GM10248 (cell line): ENCODE results near the gene PROK2.

ENCODE experiments used
- CTCF ChIA-PET: fragments of 300-600 bp; sonication (Branson Sonifier 250); formaldehyde crosslinking; extraction: SDS; loops from one replicate; lab custom pipeline; 2021; ENCODE audit warnings: antibody characterized with exemption; lab: Yijun Ruan, JAX
- POLR2A ChIA-PET: fragments of 350-650 bp; sonication (Branson Sonifier 250); formaldehyde crosslinking; extraction: SDS; loops from one replicate; lab custom pipeline; 2020; ENCODE audit warnings: antibody characterized with exemption; lab: Yijun Ruan, JAX
- DNase-seq: peaks from one replicate; pipeline ENCODE4 v3.0.0; 2012; ENCODE audit errors: extremely low spot score
- CTCF ChIP-seq: IDR thresholded peaks from 2 replicates; pipeline ENCODE4 v1.5.1; 2012; ENCODE audit warnings: mild to moderate bottlenecking, low read depth; ENCODE audit errors: extremely low read depth, missing control alignments, control extremely low read depth

Gene PROK2

DNA sequence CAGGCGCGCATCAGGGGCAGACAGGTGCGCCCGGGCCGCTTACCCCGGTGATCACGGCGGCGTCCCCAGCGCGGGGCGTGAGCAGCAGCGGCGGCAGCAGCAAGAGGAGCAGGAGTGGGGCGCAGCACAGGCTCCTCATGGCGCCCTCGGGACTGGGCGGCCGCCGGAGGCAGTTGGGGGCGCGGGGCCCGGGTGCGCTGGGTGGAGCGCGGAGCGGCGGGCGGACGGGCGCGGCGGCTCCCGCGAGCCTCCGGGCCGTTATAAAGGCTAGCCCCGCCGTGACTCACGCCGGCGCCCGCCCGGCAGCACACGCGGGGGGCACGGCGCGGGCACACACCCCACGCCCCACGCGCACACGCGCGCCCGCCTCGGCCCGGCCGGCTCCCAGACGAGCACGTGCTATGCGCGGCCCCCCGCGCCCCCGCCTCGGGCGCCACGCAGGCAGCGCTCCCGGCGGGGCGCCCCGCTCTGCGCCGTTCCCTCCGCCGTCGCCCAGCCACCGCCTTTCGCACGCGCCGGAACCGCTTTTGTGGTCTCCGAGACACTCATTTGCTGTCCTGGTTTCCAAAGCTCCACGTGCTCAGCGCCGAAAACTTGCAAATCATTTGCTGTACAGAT is at the start of gene PROK2:
TSS of gene PROK2 (minus strand) at position 235 of the 618 bp plus-strand sequence. CDS start at position 139, 96 bp downstream.
- DNase-seq: peak; percentile 17
- TF ChIP-seq CTCF: no peak
- CTCF ChIA-PET: no interaction called here

DNA sequence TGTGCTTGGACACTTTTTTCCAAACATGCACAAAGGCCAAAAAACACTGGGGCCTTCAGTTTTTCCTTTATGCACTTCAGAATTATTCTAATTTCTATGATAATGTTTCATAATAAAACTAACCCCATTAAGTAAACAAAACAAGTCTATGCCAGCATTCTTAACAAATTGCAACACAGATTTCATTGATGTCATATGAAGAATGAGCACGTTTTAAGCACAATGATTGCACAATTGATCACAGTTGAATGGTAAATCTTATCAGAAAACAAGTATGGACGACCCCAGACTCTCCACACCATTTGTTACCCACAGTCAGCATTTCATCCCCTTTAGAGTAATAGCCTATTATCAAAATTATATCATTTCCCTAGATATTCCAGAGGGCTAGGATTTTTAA is 46.7 kb upstream of the PROK2 start:
- ChIA-PET CTCF (interaction anchor here (0.9 kb wide), 1 partner anchor 16 kb away, joined by 3 read pairs; no protein-coding TSS in a partner anchor), POLR2A (no interaction called here)
- TF ChIP-seq CTCF: no peak
- DNase-seq: no peak

More for the DNA sequence above, at the start of gene PROK2:
- POLR2A ChIA-PET: no interaction called here

DNA sequence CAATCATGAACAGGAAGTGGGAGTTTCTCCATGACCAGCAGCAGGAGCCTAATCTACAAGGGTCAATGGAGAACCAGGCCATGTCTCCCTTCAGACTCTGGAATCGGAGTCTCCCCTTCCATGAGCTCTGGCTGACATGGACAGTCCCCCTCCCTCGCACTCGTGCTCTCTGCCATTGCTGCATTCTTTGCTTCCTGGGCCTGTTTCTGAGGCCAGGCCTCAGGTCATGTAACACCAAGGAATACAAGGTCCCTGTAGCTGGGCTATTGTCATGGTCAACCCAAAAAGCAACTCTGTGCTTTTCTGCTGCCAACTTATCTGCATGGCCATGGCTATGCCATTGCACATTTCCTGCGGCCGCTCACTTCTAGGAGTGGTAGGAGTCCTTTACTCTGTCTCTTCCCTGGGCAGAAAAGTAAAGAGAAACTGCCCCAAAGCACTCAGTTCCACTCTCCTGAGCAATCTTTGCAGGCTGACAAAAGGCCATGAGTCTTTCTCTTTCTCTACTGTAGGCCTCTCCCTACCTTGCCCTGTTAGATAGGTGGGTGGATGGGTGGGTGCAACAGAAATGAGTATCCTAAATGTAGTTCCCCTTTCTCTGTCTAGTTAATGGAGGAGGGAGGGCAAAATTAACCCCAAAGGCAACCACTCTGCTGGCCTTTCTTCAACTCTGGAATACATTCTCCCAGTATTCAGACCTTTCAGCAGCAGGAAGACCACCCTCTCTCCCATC is 40.8 kb upstream of the PROK2 start:
- no peak for DNase-seq
- no peak for TF ChIP-seq CTCF
- ChIA-PET CTCF (no interaction called here), POLR2A (no interaction called here)

DNA sequence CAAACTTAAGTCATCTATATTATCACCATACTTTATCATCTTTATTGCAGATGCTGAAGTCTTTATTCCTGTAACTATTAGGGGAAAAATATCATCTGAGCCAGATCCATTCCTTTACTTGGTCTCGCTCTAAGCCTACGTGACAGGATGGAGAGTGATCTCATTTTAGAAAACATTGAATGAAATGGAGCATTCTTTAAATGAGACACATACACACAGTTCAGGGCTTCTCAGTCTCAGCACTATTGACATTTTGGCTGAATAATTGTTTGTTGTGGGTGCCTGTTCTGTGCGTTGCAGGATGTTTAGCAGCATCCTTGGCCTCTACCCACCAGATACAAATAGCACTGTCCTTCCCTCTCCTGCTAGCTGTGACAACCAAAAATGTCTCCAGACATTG is 36.2 kb upstream of the PROK2 start:
- DNase-seq: no peak
- no peak for TF ChIP-seq CTCF
- POLR2A ChIA-PET: no interaction called here
- CTCF ChIA-PET: no interaction called here

GRCh38 chr3:71817262-71817661 is 32.3 kb upstream of the PROK2 start:
- ChIA-PET POLR2A (no interaction called here), CTCF (no interaction called here)
- no peak for TF ChIP-seq CTCF
- DNase-seq: no peak

DNA sequence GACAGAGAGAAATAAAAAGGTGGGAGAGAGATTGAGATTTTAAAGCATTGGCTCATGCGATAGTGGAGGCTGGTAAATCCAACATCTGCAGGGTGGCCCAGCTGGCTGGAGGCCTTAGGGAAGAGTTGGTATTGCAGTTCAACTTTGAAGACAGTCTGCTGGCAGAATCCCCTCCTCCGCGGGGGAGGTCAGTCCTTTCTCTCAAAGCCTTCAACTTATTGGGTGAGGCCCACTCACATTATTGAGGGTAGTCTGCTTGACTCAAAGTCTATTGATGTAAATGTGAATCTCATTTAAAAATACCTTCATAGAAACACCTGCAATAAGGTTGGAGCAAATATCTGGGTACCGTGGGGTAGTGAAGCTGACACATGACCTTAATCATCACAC is 31.8 kb upstream of the PROK2 start:
- POLR2A ChIA-PET: no interaction called here

More for the DNA sequence above, 31.8 kb upstream of the PROK2 start:
- DNase-seq: no peak
- TF ChIP-seq CTCF: no peak
- CTCF ChIA-PET: no interaction called here
